ENCODE data around the gene CDC14A.
"Not testable (repeated sequence)": the region's sequence is repeated elsewhere in the genome, so short reads cannot be mapped to it uniquely, and the experiment has no call there.

The CDC14A gene

GRCh38 chr1:100335436-100335835, 16.9 kb upstream of the CDC14A start:
- no peak for FAIRE-seq

- FAIRE-seq, result not testable (repeated sequence)
Measured at GRCh38 chr1:100337878-100338277, 14.4 kb upstream of the CDC14A start.

- not testable (repeated sequence) for FAIRE-seq
Measured at GRCh38 chr1:100339735-100340134, 12.6 kb upstream of the CDC14A start.

- no peak for FAIRE-seq
Measured at GRCh38 chr1:100340494-100340893, 11.8 kb upstream of the CDC14A start.

GRCh38 chr1:100342348-100342747, 10.0 kb upstream of the CDC14A start:
- FAIRE-seq, result no peak

- FAIRE-seq, result no peak
Measured at GRCh38 chr1:100343897-100344296, 8.4 kb upstream of the CDC14A start.

- FAIRE-seq, result no peak
Measured at GRCh38 chr1:100344774-100345173, 7.5 kb upstream of the CDC14A start.

- peak; percentile 5 for FAIRE-seq
Measured at GRCh38 chr1:100346387-100346786, 5.9 kb upstream of the CDC14A start.

- FAIRE-seq, result peak; percentile 5
Measured at GRCh38 chr1:100347009-100347966, 5.0 kb upstream of the CDC14A start.

- no peak for FAIRE-seq
Measured at GRCh38 chr1:100348549-100349144, 3.7 kb upstream of the CDC14A start.

- no peak for FAIRE-seq
Measured at GRCh38 chr1:100349246-100349645, 3.1 kb upstream of the CDC14A start.

GRCh38 chr1:100350787-100351094, 1.6 kb upstream of the CDC14A start:
- no peak for FAIRE-seq

GRCh38 chr1:100351095-100351887, 1.0 kb upstream of the CDC14A start:
- no peak for FAIRE-seq

- FAIRE-seq, result no peak
Measured at GRCh38 chr1:100353071-100353801, 930 bp downstream of the CDC14A start.

GRCh38 chr1:100353988-100354387, 1.7 kb downstream of the CDC14A start:
- FAIRE-seq, result no peak

- no peak for FAIRE-seq
Measured at GRCh38 chr1:100354971-100355394, 2.7 kb downstream of the CDC14A start.

GRCh38 chr1:100358210-100358609, 5.9 kb downstream of the CDC14A start:
- FAIRE-seq, result no peak

GRCh38 chr1:100359139-100359538, 6.8 kb downstream of the CDC14A start:
- FAIRE-seq, result no peak

GRCh38 chr1:100360790-100361510, 8.6 kb downstream of the CDC14A start:
- no peak for FAIRE-seq

GRCh38 chr1:100361511-100362089, 9.3 kb downstream of the CDC14A start:
- FAIRE-seq, result no peak

GRCh38 chr1:100362821-100363466, 10.6 kb downstream of the CDC14A start:
- FAIRE-seq, result no peak

All from colon (tissue), 2 donors.